ENCODE measurements around the gene U2AF2. TPM values are rescaled to one million over a fixed set of nuclear protein-coding genes. Genes with fewer than 3 reads are reported as not detected.

The U2AF2 gene
- total RNA-seq, 1 donor from 2014 or later, result 145 TPM

DNA sequence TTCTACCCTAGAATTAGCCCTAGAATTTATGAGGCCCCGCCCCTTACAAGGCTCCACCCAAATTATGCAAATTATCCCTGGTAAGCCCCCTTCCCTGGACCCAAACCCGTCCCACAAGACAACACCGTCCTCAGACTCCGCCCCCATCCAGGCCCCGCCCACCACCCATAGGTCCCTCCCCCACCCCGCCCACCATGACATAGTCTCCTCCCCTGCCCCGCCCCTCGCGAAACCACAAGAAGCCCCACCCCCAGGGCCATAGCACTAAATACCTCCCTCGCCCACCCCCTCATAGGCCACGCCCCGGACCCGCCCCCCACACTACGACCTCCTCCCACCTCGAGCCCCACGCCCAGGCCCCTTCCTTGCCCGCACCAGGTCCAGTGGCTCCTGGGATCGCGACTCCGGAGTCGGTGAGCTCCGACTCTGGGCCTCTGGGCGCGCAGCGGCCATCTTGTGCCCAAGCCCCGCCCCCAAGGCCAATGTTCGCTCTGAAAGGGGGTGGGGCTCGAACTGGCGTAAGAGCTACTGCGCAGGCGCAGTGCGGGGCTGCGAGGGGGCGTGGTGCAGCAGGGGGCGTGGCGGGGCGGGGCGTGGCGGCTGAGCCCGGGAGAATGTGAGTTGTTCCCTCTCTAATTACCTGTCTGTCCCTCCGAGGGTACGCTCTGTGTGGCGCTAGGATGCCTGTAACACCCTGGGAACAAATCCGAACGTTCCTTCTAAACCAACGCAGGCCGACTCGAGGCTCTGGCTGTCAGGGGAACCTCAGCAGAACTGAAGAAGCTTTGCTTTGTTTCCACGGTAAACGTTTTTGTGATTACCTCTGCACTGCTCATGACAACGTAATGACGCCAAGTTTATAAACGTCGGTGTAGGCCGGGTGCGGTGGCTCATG lies 30.5 kb upstream of the U2AF2 start, which contains the start of gene ZNF784:
Gene ZNF784 (minus strand): TSS at position 458 of the 895 bp plus-strand sequence. CDS start 5 bp downstream, at position 453.
- Histone ChIP-seq H3K9me3 (no peaks in the 10 kb centered on the region), H3K4me1 (peaks cover 14% of the 10 kb centered on the region), H3K36me3 (no peaks in the 10 kb centered on the region), H3K27ac (peak within 1 kb of the TSS; percentile 97), H3K4me3 (peak within 1 kb of the TSS; percentile 64 to 69), H3K27me3 (no peaks in the 10 kb centered on the region)
- intact Hi-C loops (cut with DNase I), result no loop called here
- DNase-seq (ENCODE audit: extremely low spot score in 2 of 2), result no peak
- TF ChIP-seq, protein P1, sequence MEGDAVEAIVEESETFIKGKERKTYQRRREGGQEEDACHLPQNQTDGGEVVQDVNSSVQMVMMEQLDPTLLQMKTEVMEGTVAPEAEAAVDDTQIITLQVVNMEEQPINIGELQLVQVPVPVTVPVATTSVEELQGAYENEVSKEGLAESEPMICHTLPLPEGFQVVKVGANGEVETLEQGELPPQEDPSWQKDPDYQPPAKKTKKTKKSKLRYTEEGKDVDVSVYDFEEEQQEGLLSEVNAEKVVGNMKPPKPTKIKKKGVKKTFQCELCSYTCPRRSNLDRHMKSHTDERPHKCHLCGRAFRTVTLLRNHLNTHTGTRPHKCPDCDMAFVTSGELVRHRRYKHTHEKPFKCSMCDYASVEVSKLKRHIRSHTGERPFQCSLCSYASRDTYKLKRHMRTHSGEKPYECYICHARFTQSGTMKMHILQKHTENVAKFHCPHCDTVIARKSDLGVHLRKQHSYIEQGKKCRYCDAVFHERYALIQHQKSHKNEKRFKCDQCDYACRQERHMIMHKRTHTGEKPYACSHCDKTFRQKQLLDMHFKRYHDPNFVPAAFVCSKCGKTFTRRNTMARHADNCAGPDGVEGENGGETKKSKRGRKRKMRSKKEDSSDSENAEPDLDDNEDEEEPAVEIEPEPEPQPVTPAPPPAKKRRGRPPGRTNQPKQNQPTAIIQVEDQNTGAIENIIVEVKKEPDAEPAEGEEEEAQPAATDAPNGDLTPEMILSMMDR (IDR thresholded peaks at IDR 0.05), result no peak
- TF ChIP-seq POLR2A (IDR thresholded peaks at IDR 0.05) (peak in 1 of 2 donors; percentile 8), POLR2AphosphoS5 (IDR thresholded peaks at IDR 0.05; ENCODE audit: insufficient read depth in 1 of 2, low read depth in 1 of 2) (peak; percentile 60 to 68)

DNA sequence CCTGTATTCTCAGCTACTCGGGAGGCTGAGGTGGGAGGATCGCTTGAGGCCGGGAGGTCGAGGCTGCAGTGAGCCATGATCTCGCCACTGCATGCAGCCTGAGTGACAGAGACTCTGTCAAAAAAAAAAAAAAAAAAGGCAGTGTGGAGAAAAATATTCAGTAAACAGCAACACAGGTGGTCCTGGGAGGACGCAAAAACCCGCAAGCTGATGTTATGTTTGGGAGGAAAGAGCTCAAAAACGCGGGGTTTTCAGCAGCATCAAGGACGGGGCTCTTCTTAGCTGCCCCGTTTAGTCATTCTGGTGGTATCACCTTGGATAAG lies 29.9 kb upstream of the U2AF2 start:
- Histone ChIP-seq H3K36me3 (no peaks in the 10 kb centered on the region), H3K4me3 (peak overlapping the region; percentile 64 to 69), H3K9me3 (no peaks in the 10 kb centered on the region), H3K27me3 (no peaks in the 10 kb centered on the region), H3K4me1 (peaks cover 14% of the 10 kb centered on the region), H3K27ac (peak overlapping the region; percentile 97)
- no peak for DNase-seq (ENCODE audit: extremely low spot score in 2 of 2)
- TF ChIP-seq POLR2A (IDR thresholded peaks at IDR 0.05), result no peak
- TF ChIP-seq, protein P1 (IDR thresholded peaks at IDR 0.05), result no peak
- no peak for TF ChIP-seq POLR2AphosphoS5 (IDR thresholded peaks at IDR 0.05; ENCODE audit: insufficient read depth in 1 of 2, low read depth in 1 of 2)
- intact Hi-C loops (cut with DNase I), result no loop called here

DNA sequence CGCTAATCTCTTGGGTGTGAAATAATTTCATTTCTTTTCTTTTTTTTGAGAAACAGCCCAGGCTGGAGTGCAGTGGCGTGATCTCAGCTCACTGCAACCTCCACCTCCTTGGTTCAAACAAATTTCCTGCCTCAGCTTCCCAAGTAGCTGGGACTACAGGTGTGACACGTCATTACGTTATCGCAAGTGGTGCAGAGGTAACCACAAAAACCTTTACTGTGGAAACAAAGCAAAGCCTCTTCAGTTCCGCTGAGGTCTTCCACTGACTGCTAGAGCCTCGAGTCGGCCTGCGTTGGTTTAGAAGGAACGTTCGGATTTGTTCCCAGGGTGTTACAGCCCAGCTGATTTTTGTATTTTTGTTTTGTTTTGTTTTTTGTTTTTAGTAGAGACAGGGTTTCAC lies 28.5 kb upstream of the U2AF2 start:
- Histone ChIP-seq H3K9me3 (no peaks in the 10 kb centered on the region), H3K4me1 (peaks cover 14% of the 10 kb centered on the region), H3K27me3 (no peaks in the 10 kb centered on the region), H3K36me3 (no peaks in the 10 kb centered on the region), H3K27ac (no peak overlapping the region), H3K4me3 (no peak overlapping the region)
- no peak for DNase-seq (ENCODE audit: extremely low spot score in 2 of 2)
- TF ChIP-seq, protein P1 (IDR thresholded peaks at IDR 0.05), result no peak
- TF ChIP-seq POLR2AphosphoS5 (IDR thresholded peaks at IDR 0.05; ENCODE audit: insufficient read depth in 1 of 2, low read depth in 1 of 2) (no peak), POLR2A (IDR thresholded peaks at IDR 0.05) (no peak)
- intact Hi-C loops (cut with DNase I), result no loop called here

DNA sequence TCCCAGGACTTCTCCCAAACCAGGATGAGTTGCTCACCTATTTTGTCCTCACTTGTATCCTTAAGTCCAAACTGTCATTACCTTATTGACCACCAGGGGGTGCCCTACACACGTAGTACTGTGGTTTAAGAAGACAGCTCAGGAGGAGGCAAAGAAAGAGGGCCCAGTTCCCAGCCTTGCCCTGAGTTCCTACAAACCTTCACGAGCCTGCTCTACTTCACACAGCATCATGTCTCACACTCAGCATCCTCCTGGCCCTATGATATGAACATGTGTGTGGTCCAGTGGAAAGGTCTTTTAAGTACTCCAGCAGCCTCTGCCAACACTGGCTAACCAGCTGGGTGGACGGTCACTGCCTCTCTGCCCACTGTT lies 22.4 kb upstream of the U2AF2 start:
- no peaks in the 10 kb centered on the region for H3K27me3 ChIP-seq
- TF ChIP-seq, protein P1 (IDR thresholded peaks at IDR 0.05), result peak; percentile 65 to 96 (median 94)
- TF ChIP-seq POLR2A (IDR thresholded peaks at IDR 0.05), result no peak
- no peaks in the 10 kb centered on the region for H3K9me3 ChIP-seq
- H3K27ac ChIP-seq, result peak overlapping the region; percentile 44
- peaks cover 29% of the 10 kb centered on the region for H3K4me1 ChIP-seq
- intact Hi-C loops (cut with DNase I), result no loop called here
- DNase-seq (ENCODE audit: extremely low spot score in 2 of 2), result no peak
- no peaks in the 10 kb centered on the region for H3K36me3 ChIP-seq
- H3K4me3 ChIP-seq, result no peak overlapping the region

DNA sequence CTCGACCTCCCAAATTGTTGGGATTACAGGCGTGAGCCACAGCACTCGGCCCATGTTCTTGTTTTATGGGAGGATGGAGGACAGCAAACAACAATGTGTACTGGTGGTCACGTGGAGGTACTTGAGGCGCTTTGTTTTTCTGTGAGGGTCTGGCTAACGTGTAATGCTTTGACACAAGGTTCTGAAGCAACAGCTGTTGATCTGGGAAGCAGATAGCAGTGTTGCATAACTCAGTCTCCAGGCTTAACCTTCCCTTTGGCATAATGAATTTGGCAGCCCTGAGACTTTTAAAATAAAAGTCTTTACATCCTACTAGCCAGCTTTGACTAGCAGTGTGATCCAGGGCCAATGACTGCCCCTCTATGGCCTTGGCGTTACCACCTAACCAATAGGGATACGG lies 21.0 kb upstream of the U2AF2 start:
- Histone ChIP-seq H3K4me1 (peaks cover 34% of the 10 kb centered on the region), H3K36me3 (no peaks in the 10 kb centered on the region), H3K9me3 (no peaks in the 10 kb centered on the region), H3K27ac (no peak overlapping the region), H3K27me3 (no peaks in the 10 kb centered on the region), H3K4me3 (no peak overlapping the region)
- intact Hi-C loops (cut with DNase I), result no loop called here
- no peak for DNase-seq (ENCODE audit: extremely low spot score in 2 of 2)
- TF ChIP-seq POLR2A (IDR thresholded peaks at IDR 0.05) (no peak), POLR2AphosphoS5 (IDR thresholded peaks at IDR 0.05; ENCODE audit: insufficient read depth in 1 of 2, low read depth in 1 of 2) (no peak)
- TF ChIP-seq, protein P1 (IDR thresholded peaks at IDR 0.05), result no peak

All from vagina (tissue), 2 donors.